GM18909 (cell line): Measurements from ENCODE around the gene DEFB110.

Source experiments
- ATAC-seq: cut with Tn5 transposase; IDR thresholded peaks from one replicate; pipeline ENCODE4 v1.9.1; 2021; ENCODE audit warnings: mild to moderate bottlenecking; ENCODE audit not compliant: unreplicated experiment, poor library complexity

The DEFB110 gene

DNA sequence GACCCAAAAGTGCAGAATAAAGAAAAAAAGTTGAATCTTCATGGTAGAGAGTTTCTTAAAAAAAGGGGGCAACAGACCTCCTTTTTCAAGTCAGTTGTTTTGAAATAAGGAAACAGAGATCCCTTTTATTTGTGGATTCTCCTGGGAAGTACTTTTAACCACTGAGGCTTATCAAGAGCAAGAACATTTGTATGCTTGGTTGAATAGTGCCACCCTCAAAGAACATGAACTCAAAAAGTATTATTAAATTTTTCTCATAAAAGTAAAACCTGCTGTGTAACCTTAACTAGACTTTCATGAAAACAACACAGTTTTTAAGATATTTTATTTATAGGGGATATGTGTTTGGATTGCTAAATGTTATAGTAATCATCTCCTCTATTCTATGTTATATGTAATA, at the start of gene DEFB110:
TSS of gene DEFB110 (minus strand) at position 101 of the 400 bp plus-strand sequence. CDS start at position 42, 59 bp downstream.
- no peak for ATAC-seq

DNA sequence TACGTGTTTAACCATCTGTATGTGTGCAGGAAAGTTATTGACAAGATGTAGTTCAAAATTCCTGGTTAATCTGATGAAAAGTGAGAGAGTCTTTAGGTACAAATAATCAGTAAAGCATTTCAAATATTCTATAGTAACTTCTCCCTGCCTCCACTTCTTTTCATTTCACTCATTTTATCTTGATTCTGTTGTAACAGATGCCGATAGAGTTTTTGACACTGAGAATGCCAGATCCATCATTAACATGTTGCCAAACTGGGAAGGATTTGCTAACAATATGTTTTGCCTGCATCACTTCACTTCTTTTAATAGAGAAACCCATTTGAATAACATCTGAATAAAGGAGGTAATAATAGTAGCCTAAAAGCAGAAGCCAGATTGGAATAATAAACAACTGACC, 48.3 kb upstream of the DEFB110 start:
- ATAC-seq, result no peak

DNA sequence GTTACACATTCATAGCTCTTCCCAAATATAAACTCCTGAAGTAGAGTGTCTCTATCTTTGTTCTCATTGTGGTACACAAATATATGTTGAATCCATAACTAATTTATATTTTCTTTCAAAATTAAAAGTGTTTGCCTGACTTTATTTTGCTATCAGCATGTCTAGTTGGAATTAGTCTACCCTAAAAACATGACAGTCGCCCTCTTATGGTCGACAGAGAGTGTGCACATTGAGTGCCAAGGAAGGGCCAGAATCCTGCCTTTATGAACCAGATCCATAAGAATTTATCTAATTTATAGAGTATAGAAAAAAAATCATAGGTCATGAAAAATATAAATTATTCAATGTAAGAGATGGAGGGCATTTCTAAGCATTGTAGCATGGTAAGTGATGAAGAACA, 40.3 kb upstream of the DEFB110 start:
- ATAC-seq, result no peak

DNA sequence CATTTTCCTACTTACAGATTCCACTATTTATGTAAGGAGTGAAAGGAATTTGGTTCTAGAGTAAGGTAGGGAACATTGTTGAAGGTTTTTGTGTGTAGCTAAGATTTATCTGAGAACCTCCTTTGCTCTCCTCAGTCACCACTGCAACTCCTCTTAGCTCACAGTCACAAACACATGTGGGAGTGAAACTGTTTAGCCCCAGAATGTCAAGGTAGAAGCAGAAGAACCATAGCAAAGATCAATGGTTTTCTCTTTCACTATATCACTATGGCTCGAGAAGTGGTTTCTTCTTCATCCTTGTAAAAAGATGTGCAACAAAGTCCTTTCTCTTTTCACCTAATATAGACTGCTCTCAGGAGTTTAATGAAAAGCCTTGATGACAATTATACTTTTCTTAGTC, 34.4 kb upstream of the DEFB110 start:
- ATAC-seq, result no peak

DNA sequence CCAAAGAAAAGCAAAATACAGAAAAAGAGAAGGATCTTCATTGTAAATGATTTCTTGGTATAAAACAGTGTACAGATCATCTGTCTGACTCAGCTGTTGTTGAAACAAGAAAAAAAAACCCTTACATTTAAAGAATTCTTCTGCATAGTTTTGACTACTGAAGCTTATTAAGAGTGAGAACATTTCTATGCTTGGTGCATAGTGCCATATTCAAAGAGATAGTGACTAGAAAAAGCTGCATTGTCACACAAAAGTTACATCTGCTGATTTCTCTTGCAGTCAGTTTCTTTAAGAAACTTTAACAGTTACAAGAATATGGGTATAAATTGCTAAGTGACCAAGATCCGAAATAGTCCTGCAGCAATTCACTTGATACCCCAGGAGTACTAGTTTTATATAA, 28.0 kb upstream of the DEFB110 start, which contains the start of gene DEFB112:
TSS of gene DEFB112 (minus strand) at position 101 of the 400 bp plus-strand sequence. CDS start at position 41, 60 bp downstream.
- ATAC-seq, result no peak

DNA sequence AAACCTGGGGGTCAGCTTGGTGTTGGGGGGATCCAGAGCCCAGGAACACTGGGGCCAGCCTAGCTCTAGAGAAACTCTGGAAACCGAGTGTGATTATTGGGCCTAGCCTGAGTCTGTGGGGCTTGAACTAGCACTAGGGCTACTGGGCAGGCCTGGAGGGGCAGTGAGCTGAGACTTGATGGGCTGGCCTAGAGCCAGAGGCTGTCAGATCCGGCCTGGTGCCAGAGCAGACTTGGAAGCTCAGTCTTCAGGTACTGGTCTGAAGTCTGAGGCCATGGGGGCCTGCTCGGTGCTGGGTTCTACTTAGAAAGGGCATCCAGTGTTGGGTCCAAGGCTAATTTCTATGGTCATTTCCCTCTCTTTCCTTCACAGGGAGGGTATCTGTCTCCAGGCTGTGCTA, 25.2 kb upstream of the DEFB110 start:
- no peak for ATAC-seq

DNA sequence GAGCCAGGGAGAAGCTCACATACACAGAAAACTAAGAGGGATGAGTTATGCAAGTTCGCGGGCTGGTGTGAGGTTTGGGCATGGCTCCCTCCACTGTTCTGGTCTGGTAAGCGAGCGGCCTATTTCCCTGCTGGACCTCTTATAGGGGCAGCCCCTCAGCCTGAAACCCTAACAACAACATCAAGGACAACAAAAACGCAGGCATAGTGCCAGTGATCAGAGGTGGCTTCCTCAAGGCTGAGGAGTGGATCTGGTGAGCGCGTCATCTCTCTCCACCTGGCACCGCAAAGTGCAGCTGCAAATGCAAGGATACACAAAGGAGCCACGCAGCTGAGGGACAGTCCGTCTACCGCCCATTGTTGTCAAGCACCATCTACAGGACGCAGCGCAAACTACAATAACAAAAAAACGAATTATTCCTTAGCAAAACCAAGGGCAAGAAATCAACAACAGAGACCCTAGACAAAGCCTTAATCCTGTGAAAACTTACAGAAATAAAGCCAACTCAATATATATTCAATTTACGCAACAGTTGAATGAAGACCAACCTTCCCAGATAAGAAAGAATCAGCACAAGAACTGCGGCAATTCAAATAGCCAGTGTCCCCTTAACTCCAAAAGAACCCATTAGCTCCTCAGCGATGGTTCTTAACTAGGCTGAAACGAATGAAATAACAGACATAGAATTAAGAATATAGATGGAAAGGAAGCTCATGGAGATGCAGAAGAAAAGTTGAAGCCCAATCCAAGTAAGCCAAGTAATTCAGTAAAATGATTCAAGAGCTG, 9.2 kb upstream of the DEFB110 start:
- ATAC-seq, result no peak

DNA sequence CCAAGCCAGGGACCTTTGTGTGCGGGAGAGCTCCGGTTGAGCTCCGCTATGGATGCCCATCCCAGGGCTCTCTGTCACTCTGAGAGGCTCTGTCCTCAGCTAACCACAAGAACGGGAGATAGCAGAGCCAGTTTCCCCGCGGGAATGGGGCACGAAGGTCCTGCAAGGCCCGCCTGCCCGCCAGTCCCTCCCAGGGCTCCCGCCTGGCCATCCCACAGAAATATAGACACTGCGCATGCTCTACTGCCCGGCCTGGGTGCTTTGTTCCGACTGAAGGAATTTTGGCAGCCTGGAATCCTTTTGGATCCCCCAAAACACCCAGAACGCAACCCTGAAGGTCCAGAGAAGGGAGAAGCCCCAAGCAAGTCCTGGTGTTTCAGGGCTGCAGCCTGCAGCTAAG, 8.6 kb upstream of the DEFB110 start:
- no peak for ATAC-seq

DNA sequence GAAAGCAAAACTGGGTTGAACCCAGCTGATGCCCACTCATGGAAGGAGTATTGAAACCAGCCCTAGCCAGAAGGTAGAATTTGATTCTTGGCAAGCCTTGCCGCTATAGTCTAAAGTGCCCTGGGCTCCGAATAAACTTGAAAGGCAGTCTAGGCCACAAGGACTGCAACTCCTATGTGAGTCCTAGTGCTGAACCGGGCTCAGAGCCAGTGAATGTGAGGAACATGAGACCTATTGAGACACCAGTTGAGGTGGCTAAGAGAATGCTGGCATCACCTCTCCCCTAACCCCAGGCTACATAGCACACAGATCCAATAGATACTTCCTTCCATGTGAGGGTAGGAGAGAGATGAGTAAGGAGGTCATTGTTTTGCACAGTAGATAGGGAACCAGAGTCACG, 3.5 kb upstream of the DEFB110 start:
- ATAC-seq, result no peak

DNA sequence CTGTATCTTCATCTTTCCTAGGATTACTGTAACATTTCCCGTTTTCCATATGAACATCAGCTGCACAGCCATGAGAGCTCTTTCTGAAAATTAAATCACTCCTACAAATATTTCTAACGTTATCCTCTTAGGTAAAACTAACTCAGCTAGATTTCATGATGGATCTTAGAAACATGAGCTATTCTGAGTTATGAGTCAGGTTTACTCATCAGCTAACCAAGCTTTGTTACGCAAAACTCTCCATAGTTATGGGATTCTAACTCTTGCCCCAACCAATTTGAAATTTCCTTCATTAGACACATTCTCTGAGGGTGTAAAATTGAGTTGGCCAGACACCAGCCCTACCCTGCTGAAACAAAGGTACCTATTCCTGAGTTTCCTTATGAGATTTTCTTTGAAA, 14.0 kb downstream of the DEFB110 start:
- no peak for ATAC-seq

DNA sequence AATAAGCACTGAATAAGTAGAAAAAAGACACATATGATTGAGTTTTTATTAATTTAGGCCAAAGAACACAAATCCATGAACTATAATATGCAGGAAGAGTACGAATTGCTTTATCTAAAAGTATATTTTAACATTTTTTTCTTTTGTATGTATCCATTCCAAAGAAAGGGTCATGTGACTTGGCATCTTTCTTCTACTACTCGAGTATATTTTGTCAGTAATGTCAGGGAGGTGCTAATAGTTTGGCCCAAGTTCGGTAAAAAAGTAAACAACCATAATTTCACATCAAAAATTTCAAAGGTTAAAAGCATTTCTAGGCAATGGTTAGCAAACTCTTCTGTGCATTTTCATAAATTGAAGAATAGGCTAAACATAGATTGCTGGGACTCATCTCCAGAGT, 18.7 kb downstream of the DEFB110 start:
- ATAC-seq, result no peak

DNA sequence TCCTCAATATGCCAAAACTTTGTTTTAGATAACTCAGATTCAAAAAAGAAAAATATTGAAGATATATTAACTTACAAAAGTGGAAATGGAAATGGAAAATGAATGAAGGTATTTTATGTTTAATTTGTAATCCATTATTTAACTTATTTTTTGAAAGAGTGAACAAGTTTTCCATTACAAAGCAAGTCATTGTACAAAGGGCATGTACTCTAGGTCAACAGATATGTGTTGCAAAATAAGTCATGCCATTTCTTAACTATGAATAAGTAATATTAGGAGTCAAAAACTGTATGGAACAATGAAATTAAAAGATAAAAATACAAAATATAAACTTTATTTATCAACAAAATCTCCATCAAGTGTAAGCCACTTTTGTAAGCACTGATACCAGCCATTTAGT, 26.5 kb downstream of the DEFB110 start:
- ATAC-seq, result no peak

DNA sequence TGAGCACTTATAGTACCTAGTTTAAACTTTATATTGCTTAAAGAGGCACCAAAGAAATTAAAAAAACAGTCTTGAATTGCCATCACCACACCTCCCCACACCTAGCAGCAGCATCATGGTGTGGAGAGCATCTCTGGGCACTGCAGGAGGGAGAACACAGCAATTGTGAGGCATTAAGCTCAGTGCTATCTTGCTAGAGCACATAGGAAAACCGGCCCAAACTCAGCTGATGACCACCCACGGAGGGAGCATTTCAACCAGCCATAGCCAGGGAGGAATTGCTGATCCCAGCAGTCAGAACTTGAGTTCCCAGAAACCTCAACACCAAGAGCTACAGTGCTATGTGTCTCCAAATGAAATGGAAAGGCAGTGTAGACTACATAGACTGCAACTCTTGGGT, 32.9 kb downstream of the DEFB110 start:
- ATAC-seq, result no peak

DNA sequence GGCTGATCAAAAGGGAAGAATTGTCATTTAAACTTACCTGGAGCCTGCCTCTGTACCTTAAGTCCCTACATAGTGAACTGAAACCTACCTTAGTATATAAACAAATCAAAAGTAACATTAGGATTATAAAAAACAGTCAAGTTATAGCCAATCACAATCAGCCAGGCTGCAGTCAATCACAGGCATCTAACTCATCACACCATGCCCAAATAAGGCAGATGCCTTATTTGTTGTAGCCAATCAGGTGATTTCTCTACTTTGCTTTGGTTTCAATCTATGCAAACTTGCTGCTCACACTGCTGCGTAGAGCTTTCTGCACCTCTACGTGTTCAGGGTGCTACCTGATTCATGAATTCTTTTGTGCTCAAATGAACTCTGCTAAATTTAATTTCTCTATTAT, 34.0 kb downstream of the DEFB110 start:
- no peak for ATAC-seq

DNA sequence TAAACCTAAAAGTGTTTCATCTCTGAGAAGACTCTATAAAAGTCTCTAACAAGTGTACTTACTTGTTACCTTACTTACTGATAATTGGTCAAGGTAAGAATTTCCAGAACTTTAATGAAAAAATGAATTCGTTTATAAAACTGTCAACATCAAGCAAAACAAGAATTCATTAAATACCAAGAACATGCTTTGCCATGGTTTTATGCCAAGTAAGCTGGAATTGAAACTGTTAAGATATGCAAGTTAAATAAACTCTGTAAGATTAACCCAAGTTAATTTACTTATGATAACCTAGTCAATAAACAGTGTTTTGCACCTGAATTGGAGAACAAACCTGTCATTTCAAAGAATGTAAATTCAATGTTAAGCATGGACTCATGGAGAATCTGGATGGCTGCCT, 35.2 kb downstream of the DEFB110 start:
- no peak for ATAC-seq

DNA sequence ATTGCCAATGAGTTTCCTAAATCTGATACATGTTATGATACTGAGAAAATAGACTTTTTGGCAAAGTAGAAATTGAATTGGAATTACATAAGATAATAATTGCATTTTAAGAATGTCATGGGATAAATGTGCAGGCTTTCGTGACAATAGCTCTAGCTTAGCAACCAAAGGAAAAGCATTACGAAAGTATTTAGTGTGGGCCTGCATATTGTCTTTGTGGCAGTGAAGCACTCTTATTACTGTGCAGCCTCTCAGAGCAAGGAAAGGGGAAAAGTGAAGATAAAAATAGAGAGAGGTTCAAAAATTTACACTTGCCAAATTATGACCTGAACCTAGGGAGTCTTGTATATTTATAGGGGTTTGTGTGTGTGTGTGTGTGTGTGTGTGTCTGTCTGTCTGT, 39.7 kb downstream of the DEFB110 start:
- no peak for ATAC-seq

DNA sequence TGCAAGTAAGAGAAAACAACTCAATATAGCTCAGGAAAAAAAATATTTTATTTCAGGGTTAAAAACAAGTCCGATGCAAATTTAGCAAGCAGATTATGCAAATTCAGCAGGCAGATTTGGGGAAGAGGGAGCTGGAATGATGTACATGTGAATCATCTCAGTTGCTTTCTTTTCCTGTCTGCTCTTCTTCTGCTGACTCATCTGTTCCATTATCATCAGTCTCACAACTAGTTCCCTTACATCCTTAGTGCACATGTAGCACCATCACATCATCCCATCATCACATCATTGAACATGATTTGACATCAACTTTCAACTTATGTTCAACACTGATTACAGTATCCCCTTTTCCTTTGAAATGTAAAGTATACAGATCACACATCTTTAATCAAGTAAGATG, 40.9 kb downstream of the DEFB110 start:
- peak; percentile 43 for ATAC-seq

DNA sequence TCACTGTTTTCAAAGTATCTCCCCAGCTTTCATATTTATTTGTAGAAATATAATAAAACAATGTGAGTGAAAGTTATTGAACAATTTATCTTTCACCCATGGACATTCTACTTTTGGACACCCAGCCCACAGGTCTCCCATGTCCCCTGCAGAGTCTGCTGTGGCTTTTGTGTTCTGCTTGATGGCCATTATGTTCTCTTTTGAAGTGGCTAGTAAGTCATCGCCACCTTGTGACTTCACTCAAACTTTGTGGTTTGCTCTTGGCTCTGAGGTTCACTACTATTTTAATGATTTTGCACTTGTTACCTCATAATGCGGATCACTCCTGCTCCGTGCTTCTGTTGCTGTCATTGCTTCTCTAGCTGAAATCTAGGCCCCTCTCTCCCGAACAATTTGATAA, 42.2 kb downstream of the DEFB110 start:
- ATAC-seq, result no peak

DNA sequence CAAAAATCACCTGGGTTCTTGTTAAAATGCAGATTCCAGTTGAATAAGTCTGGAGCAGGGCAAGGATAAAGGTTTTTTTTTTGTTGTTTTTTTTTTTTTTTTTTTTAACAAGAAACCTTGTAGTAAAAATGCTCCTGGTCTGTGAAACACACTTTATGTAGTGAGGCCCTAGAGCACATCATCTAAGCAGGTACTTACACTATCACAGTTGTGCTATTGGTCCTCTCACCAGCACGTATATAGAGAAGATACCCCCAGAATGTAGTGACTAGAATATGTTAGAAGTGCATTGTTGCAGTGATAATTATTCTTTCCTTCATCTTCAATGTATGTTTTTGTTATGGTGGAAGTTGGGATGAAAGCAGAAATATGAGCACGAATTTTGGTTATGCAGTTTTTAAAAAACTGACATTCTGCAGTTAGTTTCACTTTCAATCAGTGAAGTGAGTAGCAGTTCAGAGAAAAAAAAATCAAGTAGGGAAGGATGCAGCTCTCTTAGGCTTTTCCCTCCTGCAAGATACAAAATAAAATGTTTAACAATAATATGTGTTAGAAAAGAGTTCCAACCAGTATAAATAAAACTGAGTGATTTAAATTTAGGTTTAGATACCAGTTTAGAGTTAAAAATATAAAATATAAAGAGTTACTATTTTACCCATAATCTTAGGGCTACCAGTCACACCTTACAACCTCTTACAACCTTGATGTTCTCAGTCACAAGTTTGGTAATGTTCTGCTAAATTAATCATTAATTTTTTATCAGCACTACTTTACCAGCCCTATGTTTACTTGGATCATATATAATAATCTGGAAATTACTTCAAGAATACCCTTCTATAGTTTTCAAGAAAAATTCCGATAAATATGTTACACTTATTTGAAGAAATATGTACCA, 43.2 kb downstream of the DEFB110 start:
- ATAC-seq, result peak; percentile 69

DNA sequence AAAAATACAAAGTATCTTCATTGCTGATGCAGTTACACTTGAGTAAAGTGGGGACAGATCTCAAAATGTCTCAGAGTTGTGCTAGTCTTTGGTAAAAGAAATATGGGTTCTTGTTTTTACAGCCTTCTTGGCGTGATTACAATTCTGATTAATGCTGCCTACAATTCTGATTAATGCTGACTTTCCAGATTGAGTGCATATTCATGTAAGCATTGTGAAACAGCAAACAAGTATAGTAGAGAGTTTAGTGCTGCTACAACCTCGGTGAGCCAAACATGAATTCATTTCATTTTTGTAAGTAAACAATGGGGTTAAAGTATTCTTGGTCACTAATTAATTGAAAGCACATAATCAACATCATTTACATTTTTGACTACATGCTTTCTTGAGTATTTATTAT, 52.2 kb downstream of the DEFB110 start, which contains the start of gene DEFB113:
TSS of gene DEFB113 (minus strand) at position 21 of the 400 bp plus-strand sequence. CDS start at position 21, 0 bp downstream.
- ATAC-seq, result no peak
